Esophagus squamous epithelium (tissue), 4 donors: Measurements from ENCODE around the gene VASH1.

Source experiments
- CTCF ChIP-seq, 6 experiments: fragments of 450-650 bp in 4 of 6; fragments of 200-600 bp in 2 of 6; sonication (generic) in 2 of 6; IDR thresholded peaks; one replicate each; pipeline ENCODE4 v1.5.1; 2016 to 2019; ENCODE audit warnings: antibody characterized with exemption in 6 of 6, mild to moderate bottlenecking in 4 of 6, moderate library complexity in 4 of 6
- POLR2A ChIP-seq, 4 donors: fragments of 450-650 bp; IDR thresholded peaks; one replicate each; pipeline ENCODE4 v1.6.1; 2017; ENCODE audit warnings: antibody characterized with exemption in 4 of 4, mild to moderate bottlenecking in 4 of 4, moderate library complexity in 3 of 4

- TF ChIP-seq CTCF (IDR thresholded peaks at IDR 0.05), result no peak
- TF ChIP-seq POLR2A (IDR thresholded peaks at IDR 0.05), result no peak
These were observed 1.3 kb downstream of the VASH1 start for GRCh38 chr14:76762411-76763095.
